WTC11 (cell line): ENCODE results near the gene SUSD4. TPM values are rescaled to one million over a fixed set of nuclear protein-coding genes. Genes with fewer than 3 reads are reported as not detected.

Source experiments
- ATAC-seq: fragments of 200-7000 bp; cut with Tn5 transposase; 2 replicates; pipeline ENCODE4 v1.10.0; 2021; ENCODE audit warnings: mild to moderate bottlenecking, moderate library complexity
- CTCF ChIA-PET: fragments of 300-600 bp; sonication (Branson Sonifier 250); formaldehyde crosslinking; loops from one replicate; lab custom pipeline; 2021; ENCODE audit warnings: antibody characterized with exemption; lab: Charles Lee
- POLR2A ChIA-PET: fragments of 350-600 bp; sonication (Branson Sonifier 250); formaldehyde crosslinking; loops from one replicate; lab custom pipeline; 2021; ENCODE audit warnings: antibody characterized with exemption; lab: Charles Lee
- DNase-seq: peaks from one replicate; pipeline ENCODE4 v3.0.0; 2021; ENCODE audit warnings: low spot score
- H3K27ac Mint-ChIP-seq: 2 replicates; pipeline ENCODE4 v1.8.0; 2021; ENCODE audit warnings: mixed read lengths
- H3K27me3 Mint-ChIP-seq: 2 replicates; pipeline ENCODE4 v1.8.0; 2021; ENCODE audit warnings: low read depth, mild to moderate bottlenecking, moderate library complexity, mixed read lengths
- H3K36me3 Mint-ChIP-seq: 2 replicates; pipeline ENCODE4 v1.8.0; 2021; ENCODE audit warnings: mixed read lengths
- H3K4me1 Mint-ChIP-seq: 2 replicates; pipeline ENCODE4 v1.8.0; 2022; ENCODE audit warnings: mixed read lengths
- H3K4me3 Mint-ChIP-seq: 2 replicates; pipeline ENCODE4 v1.8.0; 2021; ENCODE audit warnings: mild to moderate bottlenecking, moderate library complexity, mixed read lengths
- H3K9me3 Mint-ChIP-seq: 2 replicates; pipeline ENCODE4 v1.8.0; 2021; ENCODE audit warnings: mixed read lengths
- EMX1 ChIP-seq: fragments of 250-450 bp; sonication (Bioruptor Pico); IDR thresholded peaks from 2 replicates; pipeline ENCODE4 v1.8.0; 2021; ENCODE audit warnings: mild to moderate bottlenecking
- ETV6 ChIP-seq: sonication (generic); formaldehyde crosslinking; IDR thresholded peaks from 2 replicates; pipeline ENCODE4 v1.8.1; 2022; ENCODE audit warnings: mild to moderate bottlenecking, missing genetic modification reagents
- GRHL2 ChIP-seq: fragments of 250-450 bp; sonication (Bioruptor Pico); IDR thresholded peaks from 2 replicates; pipeline ENCODE4 v1.8.0; 2022; ENCODE audit warnings: mild to moderate bottlenecking, moderate library complexity; ENCODE audit not compliant: insufficient replicate concordance, severe bottlenecking
- GTF2I ChIP-seq: fragments of 250-450 bp; sonication (Bioruptor Pico); conservative IDR thresholded peaks from 2 replicates; pipeline ENCODE4 v1.4.0; 2021; ENCODE audit warnings: mild to moderate bottlenecking
- MXD4 ChIP-seq: fragments of 250-450 bp; sonication (Bioruptor Pico); IDR thresholded peaks from 2 replicates; pipeline ENCODE4 v1.8.0; 2021; ENCODE audit warnings: mild to moderate bottlenecking, moderate library complexity, borderline replicate concordance
- NFE2L1 ChIP-seq: sonication (generic); formaldehyde crosslinking; IDR thresholded peaks from 2 replicates; pipeline ENCODE4 v1.8.1; 2023; ENCODE audit warnings: missing genetic modification reagents
- NR2C2 ChIP-seq: sonication (generic); formaldehyde crosslinking; IDR thresholded peaks from 2 replicates; pipeline ENCODE4 v1.8.0; 2022; ENCODE audit warnings: mild to moderate bottlenecking, missing genetic modification reagents
- RELA ChIP-seq: sonication (generic); formaldehyde crosslinking; IDR thresholded peaks from 2 replicates; pipeline ENCODE4 v1.8.1; 2022; ENCODE audit warnings: missing genetic modification reagents, mild to moderate bottlenecking, borderline replicate concordance
- SMAD4 ChIP-seq: sonication (generic); formaldehyde crosslinking; IDR thresholded peaks from 2 replicates; pipeline ENCODE4 v1.8.0; 2022; ENCODE audit warnings: mild to moderate bottlenecking, missing genetic modification reagents
- TCF7 ChIP-seq: sonication (generic); formaldehyde crosslinking; IDR thresholded peaks from 2 replicates; pipeline ENCODE4 v1.8.0; 2022; ENCODE audit warnings: mild to moderate bottlenecking, low read depth, missing genetic modification reagents, moderate library complexity
- TEAD4 ChIP-seq: sonication (generic); formaldehyde crosslinking; IDR thresholded peaks from 2 replicates; pipeline ENCODE4 v1.8.0; 2022; ENCODE audit warnings: mild to moderate bottlenecking, missing genetic modification reagents
- ZBTB21 ChIP-seq: sonication (generic); formaldehyde crosslinking; IDR thresholded peaks from 2 replicates; pipeline ENCODE4 v1.8.1; 2023; ENCODE audit warnings: mild to moderate bottlenecking, missing genetic modification reagents, borderline replicate concordance
- ZNF138 ChIP-seq: sonication (generic); formaldehyde crosslinking; conservative IDR thresholded peaks from 2 replicates; pipeline ENCODE4 v1.8.1; 2022; ENCODE audit warnings: mild to moderate bottlenecking, moderate library complexity, missing genetic modification reagents
- ZNF219 ChIP-seq: sonication (generic); formaldehyde crosslinking; IDR thresholded peaks from 2 replicates; pipeline ENCODE4 v1.8.0; 2023; ENCODE audit warnings: missing genetic modification reagents, mild to moderate bottlenecking, borderline replicate concordance
- ZNF263 ChIP-seq: sonication (generic); formaldehyde crosslinking; IDR thresholded peaks from 2 replicates; pipeline ENCODE4 v1.8.1; 2022; ENCODE audit warnings: low read depth, mild to moderate bottlenecking, moderate library complexity, missing genetic modification reagents
- ZNF416 ChIP-seq: fragments of 250-450 bp; sonication (Bioruptor Pico); IDR thresholded peaks from 2 replicates; pipeline ENCODE4 v1.9.0; 2021; ENCODE audit warnings: mild to moderate bottlenecking, inconsistent platforms
- total RNA-seq: library from RNA; stranded (reverse); gene quantifications from 3 replicates; pipeline ENCODE4 v1.2.3, GENCODE V29; 2021
- TF ChIP-seq, protein P1 (sequence below): sonication (generic); formaldehyde crosslinking; IDR thresholded peaks from 2 replicates; pipeline ENCODE4 v1.8.0; 2022; ENCODE audit warnings: mild to moderate bottlenecking, missing genetic modification reagents
- TF ChIP-seq, protein P2 (sequence below): sonication (generic); formaldehyde crosslinking; IDR thresholded peaks from 2 replicates; pipeline ENCODE4 v1.8.1; 2022; ENCODE audit warnings: mild to moderate bottlenecking, missing genetic modification reagents, moderate library complexity, borderline replicate concordance
- TF ChIP-seq, protein P3 (sequence below): fragments of 250-450 bp; sonication (Bioruptor Pico); IDR thresholded peaks from 2 replicates; pipeline ENCODE4 v1.9.0; 2021; ENCODE audit warnings: mild to moderate bottlenecking, borderline replicate concordance
- TF ChIP-seq, protein P4 (sequence below): sonication (generic); formaldehyde crosslinking; IDR thresholded peaks from 2 replicates; pipeline ENCODE4 v1.8.0; 2022; ENCODE audit warnings: mild to moderate bottlenecking, missing genetic modification reagents
- TF ChIP-seq, protein P5 (sequence below): fragments of 250-450 bp; sonication (Bioruptor Pico); IDR thresholded peaks from 2 replicates; pipeline ENCODE4 v1.8.0; 2021; ENCODE audit warnings: mild to moderate bottlenecking
- TF ChIP-seq, protein P6 (sequence below): fragments of 250-450 bp; sonication (Bioruptor Pico); IDR thresholded peaks from 2 replicates; pipeline ENCODE4 v1.9.0; 2021; ENCODE audit warnings: moderate library complexity, mild to moderate bottlenecking, inconsistent platforms, borderline replicate concordance
- TF ChIP-seq, protein P7 (sequence below): sonication (generic); formaldehyde crosslinking; conservative IDR thresholded peaks from 2 replicates; pipeline ENCODE4 v1.8.1; 2022; ENCODE audit warnings: mild to moderate bottlenecking, missing genetic modification reagents

The SUSD4 gene
- total RNA-seq, 1 experiment from 2014 or later, result 1.8 TPM

DNA sequence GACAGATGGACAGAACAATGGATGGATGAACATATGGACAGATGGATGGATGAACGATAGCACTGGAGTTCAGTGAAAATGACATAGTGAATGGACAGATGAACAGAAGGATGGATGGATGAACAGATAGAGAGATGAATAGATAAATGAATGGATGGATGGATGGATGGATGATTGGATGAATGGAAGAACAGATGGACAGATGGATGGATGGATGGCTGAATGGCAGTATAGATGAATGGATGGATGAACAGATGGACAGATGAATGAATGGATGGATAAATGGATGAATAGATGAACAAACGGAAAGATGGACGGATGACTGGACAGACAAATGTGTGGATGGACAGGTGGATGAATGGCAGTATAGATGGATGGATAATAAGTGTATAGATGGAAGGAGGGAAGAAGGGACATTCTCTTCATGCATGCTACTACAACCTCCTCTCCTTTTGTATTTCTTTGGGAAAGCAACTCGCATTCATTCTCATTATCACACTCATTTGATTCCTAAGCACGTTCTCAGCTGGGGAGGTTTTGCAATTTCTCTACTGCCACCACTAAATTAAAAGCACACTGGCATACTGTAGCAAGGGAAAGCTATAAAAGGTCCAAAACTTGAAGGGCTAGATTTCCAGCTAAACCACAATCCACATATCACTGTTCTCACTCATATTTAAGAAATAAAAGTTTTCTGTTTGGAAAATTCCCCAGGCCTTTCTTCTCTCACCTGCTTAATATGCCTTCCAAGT is 34.1 kb downstream of the SUSD4 start:
- H3K36me3 Mint-ChIP-seq, result no peaks in the 10 kb centered on the region
- POLR2A ChIA-PET, result no interaction called here
- no peak overlapping the region for H3K4me3 Mint-ChIP-seq
- no peaks in the 10 kb centered on the region; the same call in 1 of the 2 replicates for H3K4me1 Mint-ChIP-seq
- CTCF ChIA-PET, result no interaction called here
- ATAC-seq, result no peak
- TF ChIP-seq MXD4 (CRISPR knock-in tag) (no peak), NR2C2 (CRISPR knock-in tag) (no peak), EMX1 (CRISPR knock-in tag) (no peak)
- TF ChIP-seq, protein P1, sequence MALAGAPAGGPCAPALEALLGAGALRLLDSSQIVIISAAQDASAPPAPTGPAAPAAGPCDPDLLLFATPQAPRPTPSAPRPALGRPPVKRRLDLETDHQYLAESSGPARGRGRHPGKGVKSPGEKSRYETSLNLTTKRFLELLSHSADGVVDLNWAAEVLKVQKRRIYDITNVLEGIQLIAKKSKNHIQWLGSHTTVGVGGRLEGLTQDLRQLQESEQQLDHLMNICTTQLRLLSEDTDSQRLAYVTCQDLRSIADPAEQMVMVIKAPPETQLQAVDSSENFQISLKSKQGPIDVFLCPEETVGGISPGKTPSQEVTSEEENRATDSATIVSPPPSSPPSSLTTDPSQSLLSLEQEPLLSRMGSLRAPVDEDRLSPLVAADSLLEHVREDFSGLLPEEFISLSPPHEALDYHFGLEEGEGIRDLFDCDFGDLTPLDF (CRISPR knock-in tag), result no peak
- no peak for DNase-seq
- H3K27me3 Mint-ChIP-seq, result no peaks in the 10 kb centered on the region; the same call in 1 of the 2 replicates
- H3K27ac Mint-ChIP-seq, result no peak overlapping the region
- H3K9me3 Mint-ChIP-seq, result no peaks in the 10 kb centered on the region

DNA sequence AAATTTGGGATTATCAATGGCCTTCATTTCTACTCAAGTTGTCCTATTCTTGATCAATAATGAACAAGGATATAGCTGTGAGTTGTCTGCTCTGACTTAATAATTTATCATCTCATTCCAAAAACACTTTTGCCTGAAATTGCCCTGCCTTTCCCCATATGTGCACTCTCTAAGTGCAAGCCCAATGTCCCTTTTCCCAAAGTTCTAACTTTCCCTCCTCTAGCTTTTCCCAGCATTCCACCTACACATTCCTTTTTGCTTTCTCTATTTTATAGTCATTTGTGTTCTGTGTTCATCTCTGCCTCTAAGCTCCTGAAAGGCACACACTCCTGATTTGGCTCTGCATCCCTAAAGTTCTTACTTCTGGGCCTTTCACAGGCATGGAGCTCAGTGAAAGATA is 34.7 kb downstream of the SUSD4 start:
- H3K4me1 Mint-ChIP-seq, result no peaks in the 10 kb centered on the region; the same call in 1 of the 2 replicates
- CTCF ChIA-PET, result no interaction called here
- no peak overlapping the region for H3K27ac Mint-ChIP-seq
- H3K9me3 Mint-ChIP-seq, result no peaks in the 10 kb centered on the region
- no peak for TF ChIP-seq RELA (CRISPR knock-in tag)
- TF ChIP-seq ZNF219, result no peak
- no peak for TF ChIP-seq ZNF138 (CRISPR knock-in tag)
- no peak for TF ChIP-seq ZBTB21
- TF ChIP-seq SMAD4 (CRISPR knock-in tag), result no peak
- TF ChIP-seq, protein P2, sequence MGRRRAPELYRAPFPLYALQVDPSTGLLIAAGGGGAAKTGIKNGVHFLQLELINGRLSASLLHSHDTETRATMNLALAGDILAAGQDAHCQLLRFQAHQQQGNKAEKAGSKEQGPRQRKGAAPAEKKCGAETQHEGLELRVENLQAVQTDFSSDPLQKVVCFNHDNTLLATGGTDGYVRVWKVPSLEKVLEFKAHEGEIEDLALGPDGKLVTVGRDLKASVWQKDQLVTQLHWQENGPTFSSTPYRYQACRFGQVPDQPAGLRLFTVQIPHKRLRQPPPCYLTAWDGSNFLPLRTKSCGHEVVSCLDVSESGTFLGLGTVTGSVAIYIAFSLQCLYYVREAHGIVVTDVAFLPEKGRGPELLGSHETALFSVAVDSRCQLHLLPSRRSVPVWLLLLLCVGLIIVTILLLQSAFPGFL (CRISPR knock-in tag), result no peak
- TF ChIP-seq, protein P3, sequence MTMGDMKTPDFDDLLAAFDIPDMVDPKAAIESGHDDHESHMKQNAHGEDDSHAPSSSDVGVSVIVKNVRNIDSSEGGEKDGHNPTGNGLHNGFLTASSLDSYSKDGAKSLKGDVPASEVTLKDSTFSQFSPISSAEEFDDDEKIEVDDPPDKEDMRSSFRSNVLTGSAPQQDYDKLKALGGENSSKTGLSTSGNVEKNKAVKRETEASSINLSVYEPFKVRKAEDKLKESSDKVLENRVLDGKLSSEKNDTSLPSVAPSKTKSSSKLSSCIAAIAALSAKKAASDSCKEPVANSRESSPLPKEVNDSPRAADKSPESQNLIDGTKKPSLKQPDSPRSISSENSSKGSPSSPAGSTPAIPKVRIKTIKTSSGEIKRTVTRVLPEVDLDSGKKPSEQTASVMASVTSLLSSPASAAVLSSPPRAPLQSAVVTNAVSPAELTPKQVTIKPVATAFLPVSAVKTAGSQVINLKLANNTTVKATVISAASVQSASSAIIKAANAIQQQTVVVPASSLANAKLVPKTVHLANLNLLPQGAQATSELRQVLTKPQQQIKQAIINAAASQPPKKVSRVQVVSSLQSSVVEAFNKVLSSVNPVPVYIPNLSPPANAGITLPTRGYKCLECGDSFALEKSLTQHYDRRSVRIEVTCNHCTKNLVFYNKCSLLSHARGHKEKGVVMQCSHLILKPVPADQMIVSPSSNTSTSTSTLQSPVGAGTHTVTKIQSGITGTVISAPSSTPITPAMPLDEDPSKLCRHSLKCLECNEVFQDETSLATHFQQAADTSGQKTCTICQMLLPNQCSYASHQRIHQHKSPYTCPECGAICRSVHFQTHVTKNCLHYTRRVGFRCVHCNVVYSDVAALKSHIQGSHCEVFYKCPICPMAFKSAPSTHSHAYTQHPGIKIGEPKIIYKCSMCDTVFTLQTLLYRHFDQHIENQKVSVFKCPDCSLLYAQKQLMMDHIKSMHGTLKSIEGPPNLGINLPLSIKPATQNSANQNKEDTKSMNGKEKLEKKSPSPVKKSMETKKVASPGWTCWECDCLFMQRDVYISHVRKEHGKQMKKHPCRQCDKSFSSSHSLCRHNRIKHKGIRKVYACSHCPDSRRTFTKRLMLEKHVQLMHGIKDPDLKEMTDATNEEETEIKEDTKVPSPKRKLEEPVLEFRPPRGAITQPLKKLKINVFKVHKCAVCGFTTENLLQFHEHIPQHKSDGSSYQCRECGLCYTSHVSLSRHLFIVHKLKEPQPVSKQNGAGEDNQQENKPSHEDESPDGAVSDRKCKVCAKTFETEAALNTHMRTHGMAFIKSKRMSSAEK (CRISPR knock-in tag), result no peak
- TF ChIP-seq GTF2I, result no peak
- TF ChIP-seq, protein P4, sequence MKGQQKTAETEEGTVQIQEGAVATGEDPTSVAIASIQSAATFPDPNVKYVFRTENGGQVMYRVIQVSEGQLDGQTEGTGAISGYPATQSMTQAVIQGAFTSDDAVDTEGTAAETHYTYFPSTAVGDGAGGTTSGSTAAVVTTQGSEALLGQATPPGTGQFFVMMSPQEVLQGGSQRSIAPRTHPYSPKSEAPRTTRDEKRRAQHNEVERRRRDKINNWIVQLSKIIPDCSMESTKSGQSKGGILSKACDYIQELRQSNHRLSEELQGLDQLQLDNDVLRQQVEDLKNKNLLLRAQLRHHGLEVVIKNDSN (CRISPR knock-in tag), result no peak
- TF ChIP-seq GRHL2 (CRISPR knock-in tag), result no peak
- TF ChIP-seq ETV6 (CRISPR knock-in tag), result no peak
- TF ChIP-seq, protein P5, sequence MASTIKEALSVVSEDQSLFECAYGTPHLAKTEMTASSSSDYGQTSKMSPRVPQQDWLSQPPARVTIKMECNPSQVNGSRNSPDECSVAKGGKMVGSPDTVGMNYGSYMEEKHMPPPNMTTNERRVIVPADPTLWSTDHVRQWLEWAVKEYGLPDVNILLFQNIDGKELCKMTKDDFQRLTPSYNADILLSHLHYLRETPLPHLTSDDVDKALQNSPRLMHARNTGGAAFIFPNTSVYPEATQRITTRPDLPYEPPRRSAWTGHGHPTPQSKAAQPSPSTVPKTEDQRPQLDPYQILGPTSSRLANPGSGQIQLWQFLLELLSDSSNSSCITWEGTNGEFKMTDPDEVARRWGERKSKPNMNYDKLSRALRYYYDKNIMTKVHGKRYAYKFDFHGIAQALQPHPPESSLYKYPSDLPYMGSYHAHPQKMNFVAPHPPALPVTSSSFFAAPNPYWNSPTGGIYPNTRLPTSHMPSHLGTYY (CRISPR knock-in tag), result no peak
- TF ChIP-seq, protein P6, sequence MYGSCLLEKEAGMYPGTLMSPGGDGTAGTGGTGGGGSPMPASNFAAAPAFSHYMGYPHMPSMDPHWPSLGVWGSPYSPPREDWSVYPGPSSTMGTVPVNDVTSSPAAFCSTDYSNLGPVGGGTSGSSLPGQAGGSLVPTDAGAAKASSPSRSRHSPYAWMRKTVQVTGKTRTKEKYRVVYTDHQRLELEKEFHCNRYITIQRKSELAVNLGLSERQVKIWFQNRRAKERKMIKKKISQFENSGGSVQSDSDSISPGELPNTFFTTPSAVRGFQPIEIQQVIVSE (CRISPR knock-in tag), result no peak
- TF ChIP-seq TCF7 (CRISPR knock-in tag), result no peak
- no peak for TF ChIP-seq NFE2L1 (CRISPR knock-in tag)
- no peak for TF ChIP-seq ZNF263 (CRISPR knock-in tag)
- no peak for TF ChIP-seq TEAD4 (CRISPR knock-in tag)
- TF ChIP-seq, protein P7, sequence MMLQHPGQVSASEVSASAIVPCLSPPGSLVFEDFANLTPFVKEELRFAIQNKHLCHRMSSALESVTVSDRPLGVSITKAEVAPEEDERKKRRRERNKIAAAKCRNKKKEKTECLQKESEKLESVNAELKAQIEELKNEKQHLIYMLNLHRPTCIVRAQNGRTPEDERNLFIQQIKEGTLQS (CRISPR knock-in tag), result no peak
- TF ChIP-seq, protein P1 (CRISPR knock-in tag), result no peak
- no peak for TF ChIP-seq ZNF416
- no peak for DNase-seq
- H3K36me3 Mint-ChIP-seq, result no peaks in the 10 kb centered on the region
- H3K27me3 Mint-ChIP-seq, result no peaks in the 10 kb centered on the region; the same call in 1 of the 2 replicates
- H3K4me3 Mint-ChIP-seq, result no peak overlapping the region
- no peak for ATAC-seq
- POLR2A ChIA-PET, result no interaction called here
